LNCaP clone FGC (cell line): ENCODE measurements around the gene CDC25A.
"Not testable (repeated sequence)": the region's sequence is repeated elsewhere in the genome, so short reads cannot be mapped to it uniquely, and the experiment has no call there.

Source experiments
- DNase-seq: peaks from one replicate; pipeline ENCODE4 v3.0.0-alpha.2; 2011; ENCODE audit warnings: low read depth
- H3K4me3 ChIP-seq: 2 replicates; pipeline ENCODE4 v1.5.1; 2011; ENCODE audit warnings: mild to moderate bottlenecking, low read depth, low read length, control low read depth
- TF ChIP-seq, protein P1 (sequence below): IDR thresholded peaks from 2 replicates; pipeline ENCODE4 v1.5.1; 2012; ENCODE audit warnings: mild to moderate bottlenecking; ENCODE audit not compliant: control insufficient read depth, insufficient read depth; ENCODE audit errors: extremely low read depth

The CDC25A gene

DNA sequence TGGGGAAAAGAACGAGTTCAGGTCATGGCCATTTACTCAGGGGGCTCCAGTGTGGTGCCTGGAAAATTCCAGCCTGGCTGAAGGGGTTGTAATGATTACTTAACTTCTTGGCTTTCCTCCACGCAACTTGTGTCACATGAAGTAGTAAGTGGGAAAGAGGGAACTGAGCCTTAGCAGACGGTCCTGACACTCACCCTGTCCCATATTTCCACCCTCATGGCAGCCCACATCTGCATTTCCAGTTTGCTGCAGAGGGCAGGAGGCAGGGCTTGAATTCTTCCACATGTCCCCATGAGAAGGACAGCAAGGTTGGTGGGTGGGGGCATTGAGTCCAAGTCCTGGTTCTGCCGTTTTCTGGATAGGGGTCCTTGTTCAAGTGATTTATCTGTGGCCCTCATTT is 27.2 kb upstream of the CDC25A start:
- DNase-seq: no peak
- TF ChIP-seq, protein P1, sequence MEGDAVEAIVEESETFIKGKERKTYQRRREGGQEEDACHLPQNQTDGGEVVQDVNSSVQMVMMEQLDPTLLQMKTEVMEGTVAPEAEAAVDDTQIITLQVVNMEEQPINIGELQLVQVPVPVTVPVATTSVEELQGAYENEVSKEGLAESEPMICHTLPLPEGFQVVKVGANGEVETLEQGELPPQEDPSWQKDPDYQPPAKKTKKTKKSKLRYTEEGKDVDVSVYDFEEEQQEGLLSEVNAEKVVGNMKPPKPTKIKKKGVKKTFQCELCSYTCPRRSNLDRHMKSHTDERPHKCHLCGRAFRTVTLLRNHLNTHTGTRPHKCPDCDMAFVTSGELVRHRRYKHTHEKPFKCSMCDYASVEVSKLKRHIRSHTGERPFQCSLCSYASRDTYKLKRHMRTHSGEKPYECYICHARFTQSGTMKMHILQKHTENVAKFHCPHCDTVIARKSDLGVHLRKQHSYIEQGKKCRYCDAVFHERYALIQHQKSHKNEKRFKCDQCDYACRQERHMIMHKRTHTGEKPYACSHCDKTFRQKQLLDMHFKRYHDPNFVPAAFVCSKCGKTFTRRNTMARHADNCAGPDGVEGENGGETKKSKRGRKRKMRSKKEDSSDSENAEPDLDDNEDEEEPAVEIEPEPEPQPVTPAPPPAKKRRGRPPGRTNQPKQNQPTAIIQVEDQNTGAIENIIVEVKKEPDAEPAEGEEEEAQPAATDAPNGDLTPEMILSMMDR: no peak
- H3K4me3 ChIP-seq: no peak overlapping the region

DNA sequence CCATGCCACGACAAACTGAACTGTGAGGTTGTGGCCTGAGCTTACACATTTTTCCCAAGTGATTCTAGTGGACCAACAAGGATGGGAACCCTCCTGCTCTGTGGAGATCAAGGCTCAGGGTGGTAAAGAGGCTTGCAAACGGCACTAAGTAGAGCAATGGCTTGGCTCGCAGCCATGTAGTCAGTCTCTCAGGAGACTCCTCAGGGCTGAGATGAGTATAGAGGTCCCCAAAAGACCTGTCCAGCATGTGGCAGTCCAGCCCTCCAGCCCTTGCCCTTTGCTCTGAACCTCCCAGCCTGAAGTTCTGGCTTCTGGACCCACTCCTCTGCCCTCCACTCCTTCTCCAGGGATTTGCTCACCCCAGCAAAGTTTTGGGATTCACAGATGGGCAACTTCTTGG is 26.8 kb upstream of the CDC25A start:
- no peak for DNase-seq
- H3K4me3 ChIP-seq: no peak overlapping the region
- TF ChIP-seq, protein P1: no peak

DNA sequence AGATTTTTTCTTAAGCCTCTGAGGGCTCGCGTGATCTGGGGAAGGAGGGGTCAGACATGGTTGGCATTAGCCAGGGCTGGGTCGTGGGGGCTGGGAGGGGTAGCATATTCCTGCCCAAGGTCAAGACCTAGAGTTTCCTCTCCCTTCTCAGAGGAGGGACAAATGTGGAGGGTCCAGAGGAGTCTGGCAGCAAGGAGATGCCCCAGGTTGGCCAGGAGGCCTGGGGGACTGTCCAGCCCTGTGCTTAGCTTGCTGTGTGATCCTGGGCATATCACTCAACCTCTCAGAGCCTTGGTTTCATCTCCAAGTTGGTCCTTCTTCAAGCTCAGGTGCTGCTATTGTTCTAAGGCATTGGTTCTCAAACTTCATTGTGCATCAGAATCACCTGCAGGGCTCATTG is 26.0 kb upstream of the CDC25A start:
- H3K4me3 ChIP-seq: no peak overlapping the region
- no peak for DNase-seq
- TF ChIP-seq, protein P1: no peak

DNA sequence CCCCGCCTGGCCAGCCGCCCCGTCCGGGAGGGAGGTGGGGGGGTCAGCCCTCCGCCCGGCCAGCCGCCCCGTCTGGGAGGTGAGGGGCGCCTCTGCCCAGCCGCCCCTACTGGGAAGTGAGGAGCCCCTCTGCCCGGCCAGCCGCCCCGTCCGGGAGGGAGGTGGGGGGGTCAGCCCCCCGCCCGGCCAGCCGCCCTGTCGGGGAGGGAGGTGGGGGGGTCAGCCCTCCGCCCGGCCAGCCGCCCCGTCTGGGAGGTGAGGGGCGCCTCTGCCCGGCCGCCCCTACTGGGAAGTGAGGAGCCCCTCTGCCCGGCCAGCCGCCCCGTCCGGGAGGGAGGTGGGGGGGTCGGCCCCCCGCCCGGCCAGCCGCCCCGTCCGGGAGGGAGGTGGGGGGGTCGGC is 23.6 kb upstream of the CDC25A start:
- not testable (repeated sequence) for H3K4me3 ChIP-seq, DNase-seq

DNA sequence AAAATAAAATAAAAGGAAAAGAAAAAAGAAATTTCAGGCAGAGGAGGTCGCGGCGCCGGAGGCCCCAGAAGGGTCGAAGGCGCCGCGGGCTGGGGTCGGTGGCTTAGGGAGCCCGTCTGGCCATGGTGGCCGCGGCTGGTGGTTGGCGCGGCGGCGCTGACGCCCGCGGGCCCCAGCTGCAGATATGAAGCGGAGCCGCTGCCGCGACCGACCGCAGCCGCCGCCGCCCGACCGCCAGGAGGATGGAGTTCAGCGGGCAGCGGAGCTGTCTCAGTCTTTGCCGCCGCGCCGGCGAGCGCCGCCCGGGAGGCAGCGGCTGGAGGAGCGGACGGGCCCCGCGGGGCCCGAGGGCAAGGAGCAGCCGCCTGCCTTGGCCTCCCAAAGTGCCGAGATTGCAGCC is 22.3 kb upstream of the CDC25A start:
- H3K4me3 ChIP-seq, DNase-seq: not testable (repeated sequence)

DNA sequence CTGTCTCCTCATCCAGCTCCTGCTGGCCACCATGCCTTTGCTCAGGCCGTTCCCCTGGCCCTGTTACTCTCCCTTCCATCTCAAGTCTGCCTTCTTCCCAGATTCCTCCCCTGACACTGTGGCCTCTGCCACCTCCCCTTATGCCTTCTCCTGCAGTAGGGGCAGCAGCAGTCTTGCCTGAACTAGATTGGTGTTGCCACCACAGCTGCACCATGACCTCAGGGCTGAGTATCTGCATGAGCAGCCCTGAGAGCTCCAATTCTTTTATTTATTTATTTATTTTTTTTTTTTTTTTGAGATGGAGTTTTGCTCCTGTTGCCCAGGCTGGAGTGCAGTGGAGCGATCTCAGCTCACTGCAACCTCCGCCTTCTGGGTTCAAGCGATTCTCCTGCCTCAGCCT is 21.2 kb upstream of the CDC25A start:
- DNase-seq: no peak
- H3K4me3 ChIP-seq: no peak overlapping the region
- TF ChIP-seq, protein P1: no peak

DNA sequence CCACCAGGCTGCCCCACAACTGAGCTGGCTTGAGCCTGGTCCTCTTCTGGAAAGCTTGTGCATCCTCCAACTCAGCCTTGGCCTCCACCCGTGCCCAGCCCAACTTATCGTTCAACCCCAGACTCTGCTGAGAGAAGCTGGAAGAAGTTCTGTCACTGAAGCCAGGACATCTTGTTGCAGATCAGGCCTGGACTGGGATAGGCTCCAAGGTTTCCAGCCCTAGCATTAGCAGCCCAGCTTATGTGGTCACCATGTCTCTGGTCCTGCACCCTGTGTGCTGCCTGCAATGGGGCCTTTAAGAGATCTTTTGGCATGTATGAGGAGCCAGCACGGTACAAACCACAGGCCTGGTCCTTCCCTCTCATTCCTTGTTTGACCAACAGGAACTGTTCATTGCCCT is 19.9 kb upstream of the CDC25A start:
- TF ChIP-seq, protein P1: no peak
- no peak for DNase-seq
- no peak overlapping the region for H3K4me3 ChIP-seq

DNA sequence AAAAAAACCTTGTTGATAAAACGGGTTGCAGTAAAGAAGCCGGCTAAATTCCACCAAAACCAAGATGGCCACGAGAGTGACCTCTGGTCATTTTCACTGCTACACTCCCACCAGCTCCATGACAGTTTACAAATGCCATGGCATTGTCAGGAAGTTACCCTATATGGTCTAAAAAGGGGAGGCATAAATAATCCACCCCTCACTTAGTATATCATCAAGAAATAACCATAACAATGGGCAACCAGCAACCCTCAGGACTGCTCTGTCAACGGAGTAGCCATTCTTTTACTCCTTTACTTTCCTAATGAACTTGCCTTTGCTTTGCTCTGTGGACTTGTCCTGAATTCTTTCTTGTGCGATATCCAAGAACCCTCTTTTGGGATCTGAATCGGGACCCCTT is 14.4 kb upstream of the CDC25A start:
- no peak for DNase-seq
- no peak overlapping the region for H3K4me3 ChIP-seq
- TF ChIP-seq, protein P1: no peak
